Measurements from ENCODE around the gene MCF2L2. TPM values are rescaled to one million over a fixed set of nuclear protein-coding genes. Genes with fewer than 3 reads are reported as not detected.
"Not testable (repeated sequence)": the region's sequence is repeated elsewhere in the genome, so short reads cannot be mapped to it uniquely, and the experiment has no call there.

MCF2L2 gene, protein sequence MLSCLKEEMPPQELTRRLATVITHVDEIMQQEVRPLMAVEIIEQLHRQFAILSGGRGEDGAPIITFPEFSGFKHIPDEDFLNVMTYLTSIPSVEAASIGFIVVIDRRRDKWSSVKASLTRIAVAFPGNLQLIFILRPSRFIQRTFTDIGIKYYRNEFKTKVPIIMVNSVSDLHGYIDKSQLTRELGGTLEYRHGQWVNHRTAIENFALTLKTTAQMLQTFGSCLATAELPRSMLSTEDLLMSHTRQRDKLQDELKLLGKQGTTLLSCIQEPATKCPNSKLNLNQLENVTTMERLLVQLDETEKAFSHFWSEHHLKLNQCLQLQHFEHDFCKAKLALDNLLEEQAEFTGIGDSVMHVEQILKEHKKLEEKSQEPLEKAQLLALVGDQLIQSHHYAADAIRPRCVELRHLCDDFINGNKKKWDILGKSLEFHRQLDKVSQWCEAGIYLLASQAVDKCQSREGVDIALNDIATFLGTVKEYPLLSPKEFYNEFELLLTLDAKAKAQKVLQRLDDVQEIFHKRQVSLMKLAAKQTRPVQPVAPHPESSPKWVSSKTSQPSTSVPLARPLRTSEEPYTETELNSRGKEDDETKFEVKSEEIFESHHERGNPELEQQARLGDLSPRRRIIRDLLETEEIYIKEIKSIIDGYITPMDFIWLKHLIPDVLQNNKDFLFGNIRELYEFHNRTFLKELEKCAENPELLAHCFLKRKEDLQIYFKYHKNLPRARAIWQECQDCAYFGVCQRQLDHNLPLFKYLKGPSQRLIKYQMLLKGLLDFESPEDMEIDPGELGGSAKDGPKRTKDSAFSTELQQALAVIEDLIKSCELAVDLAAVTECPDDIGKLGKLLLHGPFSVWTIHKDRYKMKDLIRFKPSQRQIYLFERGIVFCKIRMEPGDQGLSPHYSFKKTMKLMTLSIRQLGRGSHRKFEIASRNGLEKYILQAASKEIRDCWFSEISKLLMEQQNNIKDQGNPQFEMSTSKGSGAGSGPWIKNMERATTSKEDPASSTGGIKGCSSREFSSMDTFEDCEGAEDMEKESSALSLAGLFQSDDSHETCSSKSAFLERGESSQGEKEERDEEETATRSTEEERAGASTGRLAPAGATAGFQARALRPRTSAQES
- total RNA-seq = 1.7 TPM
- 0.32 TPM for polyA plus RNA-seq (ENCODE audit: insufficient read depth, low read depth, low replicate concordance)
- long read RNA-seq, donor 1 = 0 reads
- long read RNA-seq, donor 2 = 0 reads
- long read RNA-seq, donor 3 = 0 reads
- long read RNA-seq, donor 4 = 0 reads
- long read RNA-seq, donor 5 = 0 reads
- long read RNA-seq, donor 6 = 0 reads
- long read RNA-seq, donor 7, partial matches to known transcripts = 0 of 1 reads
- long read RNA-seq, donor 7, other reads (novel, unspliced or antisense) = 1 of 1 reads
- long read RNA-seq, donor 8, partial matches to known transcripts = 17 of 22 reads
- long read RNA-seq, donor 8, other reads (novel, unspliced or antisense) = 5 of 22 reads
- long read RNA-seq, donor 9 = 0 reads
- long read RNA-seq, donor 10 = 0 reads

DNA sequence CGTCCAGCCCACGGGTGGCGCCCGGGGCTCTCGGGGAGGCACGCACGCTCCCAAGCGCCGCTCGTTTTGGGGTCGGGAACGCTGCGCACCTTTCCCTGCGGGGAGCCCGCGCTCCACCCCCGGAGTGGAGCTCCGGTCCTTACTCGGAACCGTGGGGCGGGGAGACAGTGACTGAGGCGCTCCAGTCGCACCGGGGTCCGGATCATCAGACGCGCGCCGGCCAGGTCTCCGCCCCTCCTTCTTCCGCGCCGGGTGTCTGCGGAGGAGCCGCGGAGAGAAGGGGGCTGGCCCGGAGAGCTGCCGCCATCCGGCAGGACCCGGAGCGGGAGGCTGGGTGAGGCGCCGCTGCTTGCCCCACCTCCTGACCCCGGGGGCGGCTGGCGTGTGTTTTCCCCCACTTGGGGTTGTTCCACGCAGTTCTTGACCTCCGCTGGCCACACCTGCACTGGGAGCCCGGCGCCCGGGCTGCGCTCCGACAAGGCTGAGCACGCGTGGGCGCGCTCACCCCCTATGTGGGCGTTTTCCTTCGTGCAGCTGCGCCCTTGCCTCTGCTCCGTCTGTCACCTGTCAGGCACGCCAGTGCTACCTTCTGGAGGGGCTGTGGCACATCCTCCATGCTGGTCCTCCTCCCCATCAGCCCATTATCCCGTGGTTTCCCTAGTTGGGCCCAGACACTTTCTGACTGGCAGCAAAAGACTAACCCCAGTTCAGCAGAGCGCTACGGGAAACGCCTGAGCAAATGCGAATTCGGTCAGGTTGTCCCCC is at the start of gene MCF2L2:
MCF2L2 (minus strand) TSS at position 173 of the 765 bp plus-strand sequence. CDS start 642 bp downstream, outside the sequence.
- DNase-seq (peak; percentile 51 to 88 (median 78)), FAIRE-seq (no peak)
- H3K9ac ChIP-seq (ENCODE audit: low read length in 3 of 3) = peak within 1 kb of the TSS in 1 of 3 donors; percentile 41
- H3K4me1 ChIP-seq (ENCODE audit: control insufficient read depth in 2 of 3, insufficient read depth in 2 of 3, low read depth in 1 of 3, low read length in 3 of 3) = peaks cover 0 to 8% (median 0%) of the 10 kb centered on the region in 3 donors
- no peak within 1 kb of the TSS for H3K27ac ChIP-seq (ENCODE audit: low read depth in 2 of 2, low read length in 2 of 2)
- TF ChIP-seq, protein P1, sequence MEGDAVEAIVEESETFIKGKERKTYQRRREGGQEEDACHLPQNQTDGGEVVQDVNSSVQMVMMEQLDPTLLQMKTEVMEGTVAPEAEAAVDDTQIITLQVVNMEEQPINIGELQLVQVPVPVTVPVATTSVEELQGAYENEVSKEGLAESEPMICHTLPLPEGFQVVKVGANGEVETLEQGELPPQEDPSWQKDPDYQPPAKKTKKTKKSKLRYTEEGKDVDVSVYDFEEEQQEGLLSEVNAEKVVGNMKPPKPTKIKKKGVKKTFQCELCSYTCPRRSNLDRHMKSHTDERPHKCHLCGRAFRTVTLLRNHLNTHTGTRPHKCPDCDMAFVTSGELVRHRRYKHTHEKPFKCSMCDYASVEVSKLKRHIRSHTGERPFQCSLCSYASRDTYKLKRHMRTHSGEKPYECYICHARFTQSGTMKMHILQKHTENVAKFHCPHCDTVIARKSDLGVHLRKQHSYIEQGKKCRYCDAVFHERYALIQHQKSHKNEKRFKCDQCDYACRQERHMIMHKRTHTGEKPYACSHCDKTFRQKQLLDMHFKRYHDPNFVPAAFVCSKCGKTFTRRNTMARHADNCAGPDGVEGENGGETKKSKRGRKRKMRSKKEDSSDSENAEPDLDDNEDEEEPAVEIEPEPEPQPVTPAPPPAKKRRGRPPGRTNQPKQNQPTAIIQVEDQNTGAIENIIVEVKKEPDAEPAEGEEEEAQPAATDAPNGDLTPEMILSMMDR (IDR thresholded peaks at IDR 0.05; ENCODE audit: borderline replicate concordance, extremely low read depth, insufficient read depth) = no peak
- H3K4me3 ChIP-seq (ENCODE audit: low read length in 3 of 3) = peak within 1 kb of the TSS; percentile 46 to 64 (median 64)
- H3K9me3 ChIP-seq (ENCODE audit: control insufficient read depth in 2 of 3, insufficient read depth in 1 of 3, low read length in 3 of 3) = no peaks in the 10 kb centered on the region
- H3K36me3 ChIP-seq (ENCODE audit: control insufficient read depth in 2 of 3, insufficient read depth in 3 of 3, low read length in 3 of 3) = no peaks in the 10 kb centered on the region
- intact Hi-C loops (cut with DNase I) = no loop called here
- peaks cover 7% of the 10 kb centered on the region for H3K27me3 ChIP-seq (ENCODE audit: control insufficient read depth, insufficient read depth, low read length)

DNA sequence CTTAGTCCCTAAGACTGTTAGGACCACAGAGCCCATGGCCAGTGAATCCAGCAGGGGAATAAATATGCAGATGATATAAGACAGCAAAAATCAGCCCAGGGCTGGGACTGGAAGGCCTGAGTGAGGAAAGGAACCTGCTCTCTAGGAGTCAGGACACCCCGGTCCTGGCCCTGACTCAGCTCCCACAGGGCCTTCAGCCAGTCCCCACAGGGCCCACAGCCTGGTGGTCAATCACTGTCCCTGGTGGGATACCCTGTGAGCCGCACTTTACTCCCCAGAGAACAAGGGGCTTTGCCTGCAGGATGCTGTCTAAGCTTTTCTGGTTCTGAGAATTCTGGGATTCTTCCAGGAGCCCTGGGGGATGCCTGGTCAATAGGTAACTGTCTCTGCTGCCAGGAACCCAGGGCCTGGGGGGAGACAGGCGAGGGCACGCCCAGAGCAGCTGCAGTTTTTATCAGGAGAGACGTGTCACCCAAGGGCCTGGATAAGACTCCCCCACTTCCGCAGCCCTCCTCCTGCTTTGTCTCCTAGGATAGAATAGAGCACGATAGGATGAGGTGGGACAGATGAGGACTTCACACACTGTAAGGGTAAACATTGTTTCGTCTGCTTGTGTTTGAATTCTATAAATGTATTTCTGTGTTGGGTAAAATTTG is 49.5 kb upstream of the MCF2L2 start:
- intact Hi-C loops (cut with DNase I) = no loop called here
- DNase-seq = no peak
- Histone ChIP-seq H3K4me3 (ENCODE audit: low read length in 3 of 3) (no peak overlapping the region), H3K36me3 (ENCODE audit: control insufficient read depth in 2 of 3, insufficient read depth in 3 of 3, low read length in 3 of 3) (no peaks in the 10 kb centered on the region), H3K9me3 (ENCODE audit: control insufficient read depth in 2 of 3, insufficient read depth in 1 of 3, low read length in 3 of 3) (no peaks in the 10 kb centered on the region), H3K4me1 (ENCODE audit: control insufficient read depth in 2 of 3, insufficient read depth in 2 of 3, low read depth in 1 of 3, low read length in 3 of 3) (no peaks in the 10 kb centered on the region), H3K9ac (ENCODE audit: low read length in 3 of 3) (no peak overlapping the region), H3K27ac (ENCODE audit: low read depth in 2 of 2, low read length in 2 of 2) (no peak overlapping the region), H3K27me3 (ENCODE audit: control insufficient read depth, insufficient read depth, low read length) (no peaks in the 10 kb centered on the region)
- TF ChIP-seq, protein P1 (IDR thresholded peaks at IDR 0.05; ENCODE audit: borderline replicate concordance, extremely low read depth, insufficient read depth) = no peak
- FAIRE-seq = no peak

DNA sequence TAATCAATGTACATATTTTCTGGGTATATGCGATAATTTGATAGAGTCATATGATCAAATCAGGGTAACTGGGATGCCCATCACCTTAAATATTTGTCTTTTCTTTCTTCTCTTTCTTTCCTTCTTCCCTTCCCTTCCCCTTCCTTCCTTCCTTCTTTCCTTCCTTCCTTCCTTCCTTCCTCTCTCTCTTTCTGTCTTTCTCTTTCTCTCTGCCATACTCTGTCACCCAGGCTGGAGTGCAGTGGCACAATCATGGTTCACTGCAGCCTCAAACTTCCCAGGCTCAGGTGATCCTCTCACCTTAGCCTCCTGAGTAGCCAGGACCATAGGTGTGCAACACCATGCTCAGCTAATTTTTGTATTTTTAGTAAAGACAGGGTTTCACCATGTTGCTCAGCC is 47.3 kb upstream of the MCF2L2 start:
- H3K4me1 ChIP-seq (ENCODE audit: control insufficient read depth in 2 of 3, insufficient read depth in 2 of 3, low read depth in 1 of 3, low read length in 3 of 3); DNase-seq; H3K27ac ChIP-seq (ENCODE audit: low read depth in 2 of 2, low read length in 2 of 2); intact Hi-C loops (cut with DNase I); H3K9ac ChIP-seq (ENCODE audit: low read length in 3 of 3); FAIRE-seq; H3K27me3 ChIP-seq (ENCODE audit: control insufficient read depth, insufficient read depth, low read length); H3K9me3 ChIP-seq (ENCODE audit: control insufficient read depth in 2 of 3, insufficient read depth in 1 of 3, low read length in 3 of 3); H3K36me3 ChIP-seq (ENCODE audit: control insufficient read depth in 2 of 3, insufficient read depth in 3 of 3, low read length in 3 of 3); H3K4me3 ChIP-seq (ENCODE audit: low read length in 3 of 3): not testable (repeated sequence)

All from kidney (tissue), 22 donors.